Measurements from ENCODE around the gene C16orf74.

- no peak for TF ChIP-seq CTCF (optimal IDR thresholded peaks at IDR 0.05 in 1 of 3, IDR thresholded peaks at IDR 0.05 in 1 of 3, conservative IDR thresholded peaks at IDR 0.05 in 1 of 3; ENCODE audit: extremely low read depth in 1 of 3, insufficient read depth in 2 of 3, low read length in 3 of 3)
- TF ChIP-seq EZH2 (IDR thresholded peaks at IDR 0.05; ENCODE audit: low read length), result no peak
Observed at GRCh38 chr16:85658504-85659326, 92.2 kb downstream of the C16orf74 start.

Data from keratinocyte (primary cell).